NCI-H2196 treated with DMSO at 0.1 percent for 48 hours (cell line): Measurements from ENCODE around the gene KCTD7.
"Not testable (repeated sequence)": the region's sequence is repeated elsewhere in the genome, so short reads cannot be mapped to it uniquely, and the experiment has no call there.

Experiments used
- DNase-seq: peaks from one replicate; lab custom pipeline; 2025; ENCODE audit not compliant: unreplicated experiment; lab: John Stamatoyannopoulos, UW

KCTD7 gene

GRCh38 chr7:66681491-66682349 lies 53.0 kb downstream of the KCTD7 start:
- peak; percentile 88 for DNase-seq

- no peak for DNase-seq
These were observed 53.8 kb downstream of the KCTD7 start for GRCh38 chr7:66682350-66683093.

- DNase-seq: not testable (repeated sequence)
These were observed 54.6 kb downstream of the KCTD7 start for GRCh38 chr7:66683094-66683769.

- DNase-seq: no peak
These were observed 55.1 kb downstream of the KCTD7 start for GRCh38 chr7:66683770-66684123.

GRCh38 chr7:66685663-66686062 lies 57.0 kb downstream of the KCTD7 start:
- DNase-seq: not testable (repeated sequence)

- DNase-seq: no peak
These were observed 58.5 kb downstream of the KCTD7 start for GRCh38 chr7:66687186-66687585.

GRCh38 chr7:66687672-66688071 lies 59.0 kb downstream of the KCTD7 start:
- DNase-seq: not testable (repeated sequence)

- DNase-seq: no peak
These were observed 60.4 kb downstream of the KCTD7 start for GRCh38 chr7:66689081-66689480.

GRCh38 chr7:66693331-66693730 lies 64.7 kb downstream of the KCTD7 start:
- no peak for DNase-seq
